HepG2 (cell line): Measurements from ENCODE around the gene DOCK1. TPM values are rescaled to one million over a fixed set of nuclear protein-coding genes. Genes with fewer than 3 reads are reported as not detected.
A peak's percentile ranks its signal among the peaks of the same experiment; 100 is the strongest.

Source experiments
- ATAC-seq: fragments of 200-7000 bp; cut with Tn5 transposase; 3 replicates; pipeline ENCODE4 v1.9.1; 2020; ENCODE audit warnings: mild to moderate bottlenecking, moderate library complexity
- BruUV-seq: library from RNA; stranded (reverse); fragments of 400-500 nt; replicated peaks from 2 replicates; lab custom pipeline; 2021; lab: Mats Ljungman, UMichigan
- CTCF ChIA-PET: fragments of 300-600 bp; formaldehyde crosslinking; extraction: SDS; loops from one replicate; lab custom pipeline; 2021; ENCODE audit warnings: low total read pairs, inconsistent platforms, low intra/inter-chr PET ratio; lab: Yijun Ruan, JAX
- POLR2A ChIA-PET: fragments of 350-600 bp; sonication (Branson Sonifier 250); formaldehyde crosslinking; loops from one replicate; lab custom pipeline; 2020; ENCODE audit warnings: antibody characterized with exemption, inconsistent platforms; lab: Yijun Ruan, JAX
- DNase-seq: peaks from one replicate; pipeline ENCODE4 v3.0.0-alpha.2; 2015; ENCODE audit warnings: low spot score
- FAIRE-seq: peaks from 3 replicates; lab custom pipeline; 2011; peaks lifted over from hg19 to GRCh38; lab: Jason Lieb, UNC
- H2AFZ ChIP-seq: one replicate; pipeline ENCODE4 v1.6.1; 2011; ENCODE audit warnings: low read length, inconsistent platforms
- H3K27ac ChIP-seq: fragments of 300-600 bp; 3 replicates; pipeline ENCODE4 v1.8.0; 2011; ENCODE audit warnings: mixed run types, mild to moderate bottlenecking, mixed read lengths, low read length, inconsistent platforms; ENCODE audit not compliant: insufficient read depth; ENCODE audit errors: extremely low read length
- H3K27me3 ChIP-seq, 2 experiments: fragments of 200-600 bp in 1 of 2; 2 replicates in 1 of 2; 3 replicates in 1 of 2; pipeline versions ENCODE4 v1.6.0 to v1.8.0; 2011; ENCODE audit warnings: low read length in 2 of 2, mild to moderate bottlenecking in 2 of 2, moderate library complexity in 2 of 2, inconsistent platforms in 1 of 2; ENCODE audit not compliant: insufficient read depth in 2 of 2, control insufficient read depth in 1 of 2
- H3K36me3 ChIP-seq, 2 experiments: fragments of 200-600 bp in 1 of 2; replicated peaks in 1 of 2; 2 replicates in 1 of 2; 3 replicates in 1 of 2; pipeline versions ENCODE4 v1.5.1 to v1.8.0; 2011; ENCODE audit warnings: low read length in 2 of 2, inconsistent platforms in 1 of 2; ENCODE audit not compliant: insufficient read depth in 2 of 2, control insufficient read depth in 1 of 2
- H3K4me1 ChIP-seq: 2 replicates; pipeline ENCODE4 v1.5.1; 2012; ENCODE audit warnings: low read length, inconsistent platforms; ENCODE audit not compliant: insufficient read depth
- H3K4me2 ChIP-seq: 2 replicates; pipeline ENCODE4 v1.6.0; 2011; ENCODE audit warnings: low read depth, low read length, inconsistent platforms
- H3K4me3 ChIP-seq, 3 experiments: fragments of 200-600 bp in 1 of 3; sonication (generic), shearing (Covaris generic) in 1 of 3; replicated peaks in 1 of 3; 2 replicates each; pipeline ENCODE4 v1.5.1; 2011 to 2016; ENCODE audit warnings: low read length in 3 of 3, inconsistent platforms in 2 of 3, low read depth in 2 of 3, mild to moderate bottlenecking in 2 of 3, control low read depth in 1 of 3, mixed read lengths in 1 of 3; ENCODE audit not compliant: insufficient read depth in 1 of 3
- H3K79me2 ChIP-seq: one replicate; pipeline ENCODE4 v1.6.1; 2011; ENCODE audit warnings: low read length, inconsistent platforms; ENCODE audit not compliant: insufficient read depth
- H3K9ac ChIP-seq: 2 replicates; pipeline ENCODE4 v1.6.0; 2011; ENCODE audit warnings: mild to moderate bottlenecking, low read depth, low read length, inconsistent platforms; ENCODE audit not compliant: insufficient read depth
- H3K9me3 ChIP-seq: 2 replicates; pipeline ENCODE4 v1.5.1; 2012; ENCODE audit warnings: mild to moderate bottlenecking, low read length
- H4K20me1 ChIP-seq: 2 replicates; pipeline ENCODE4 v1.6.0; 2011; ENCODE audit warnings: inconsistent platforms, mild to moderate bottlenecking, low read length, moderate library complexity; ENCODE audit not compliant: insufficient read depth
- ATAD3A ChIP-seq: sonication (generic); formaldehyde crosslinking; IDR thresholded peaks from 2 replicates; pipeline ENCODE4 v1.4.0; 2020; ENCODE audit warnings: missing genetic modification reagents
- CREBL2 ChIP-seq: sonication (generic); formaldehyde crosslinking; IDR thresholded peaks from 2 replicates; pipeline ENCODE4 v1.8.1; 2023; ENCODE audit warnings: missing genetic modification reagents, mild to moderate bottlenecking, borderline replicate concordance
- GPN1 ChIP-seq: sonication (generic); formaldehyde crosslinking; IDR thresholded peaks from 2 replicates; pipeline ENCODE4 v1.5.1; 2020; ENCODE audit warnings: missing genetic modification reagents, borderline replicate concordance
- SRSF1 ChIP-seq: fragments of 200-400 bp; formaldehyde crosslinking; optimal IDR thresholded peaks from 2 replicates; pipeline ENCODE3; 2017; ENCODE audit warnings: mild to moderate bottlenecking, low read depth, low read length, moderate library complexity
- XRCC5 ChIP-seq: fragments of 200-400 bp; formaldehyde crosslinking; optimal IDR thresholded peaks from 2 replicates; pipeline ENCODE3; 2017; ENCODE audit warnings: mild to moderate bottlenecking, low read length
- ZNF629 ChIP-seq: sonication (generic); formaldehyde crosslinking; conservative IDR thresholded peaks from 2 replicates; pipeline ENCODE4 v1.5.0; 2020; ENCODE audit warnings: missing genetic modification reagents
- ZNF768 ChIP-seq: sonication (generic); formaldehyde crosslinking; IDR thresholded peaks from 2 replicates; pipeline ENCODE4 v1.4.0; 2020; ENCODE audit warnings: missing genetic modification reagents
- ZNF772 ChIP-seq: sonication (generic); formaldehyde crosslinking; IDR thresholded peaks from 2 replicates; pipeline ENCODE4 v1.5.0; 2020; ENCODE audit warnings: mild to moderate bottlenecking, missing genetic modification reagents
- WGBS: methylation state at CpG from one replicate; pipeline ENCODE4 v1.1.6; 2017; ENCODE audit warnings: low lambda C conversion rate; 5-methylcytosine and 5-hydroxymethylcytosine counted together
- in situ Hi-C: cut with HindIII; loops from 2 replicates; pipeline ENCODE4 v1.10.0; 2017; ENCODE audit warnings: low pct_unique_long_range_greater_than_20kb; ENCODE audit not compliant: extremely low pct_ligation_motif_present
- intact Hi-C: fragments of 100-400 bp; cut with micrococcal nuclease; formaldehyde crosslinking; loops from one replicate; pipeline ENCODE4 v1.10.0; 2022; ENCODE audit not compliant: unreplicated experiment
- polyA plus RNA-seq, 8 experiments: library from polyadenylated mRNA; depleted of rRNA in 3 of 8; stranded (reverse) in 7 of 8; unstranded in 1 of 8; fragments of >200 nt; fragmentation: Illumina TruSeq in 4 of 8; extraction: Trizol in 4 of 8; gene quantifications; 2 replicates each; pipeline versions ENCODE4 v1.2.1 to v1.2.3, GENCODE V29; 2011 to 2016; ENCODE audit warnings: low read depth in 4 of 8, missing spikeins in 1 of 8, mixed read lengths in 1 of 8; ENCODE audit not compliant: insufficient read depth in 1 of 8
- total RNA-seq, 5 experiments: library from RNA; depleted of rRNA; stranded (reverse); fragments of >200 nt; fragmentation: Illumina TruSeq; extraction: Trizol; gene quantifications; 2 replicates each; pipeline ENCODE4 v1.2.3, GENCODE V29; 2016; ENCODE audit warnings: low read depth in 1 of 5
- TF ChIP-seq, protein P1 (sequence below): sonication (generic); formaldehyde crosslinking; IDR thresholded peaks from 2 replicates; pipeline ENCODE4 v1.5.0; 2020; ENCODE audit warnings: missing genetic modification reagents, mild to moderate bottlenecking, borderline replicate concordance

Gene DOCK1
- total and polyA plus RNA-seq, 2 of the 13 experiments (the other 11 are each of a cell fraction or from before 2014, with no cell fraction given), result 8.3 to 25.5 TPM

DNA sequence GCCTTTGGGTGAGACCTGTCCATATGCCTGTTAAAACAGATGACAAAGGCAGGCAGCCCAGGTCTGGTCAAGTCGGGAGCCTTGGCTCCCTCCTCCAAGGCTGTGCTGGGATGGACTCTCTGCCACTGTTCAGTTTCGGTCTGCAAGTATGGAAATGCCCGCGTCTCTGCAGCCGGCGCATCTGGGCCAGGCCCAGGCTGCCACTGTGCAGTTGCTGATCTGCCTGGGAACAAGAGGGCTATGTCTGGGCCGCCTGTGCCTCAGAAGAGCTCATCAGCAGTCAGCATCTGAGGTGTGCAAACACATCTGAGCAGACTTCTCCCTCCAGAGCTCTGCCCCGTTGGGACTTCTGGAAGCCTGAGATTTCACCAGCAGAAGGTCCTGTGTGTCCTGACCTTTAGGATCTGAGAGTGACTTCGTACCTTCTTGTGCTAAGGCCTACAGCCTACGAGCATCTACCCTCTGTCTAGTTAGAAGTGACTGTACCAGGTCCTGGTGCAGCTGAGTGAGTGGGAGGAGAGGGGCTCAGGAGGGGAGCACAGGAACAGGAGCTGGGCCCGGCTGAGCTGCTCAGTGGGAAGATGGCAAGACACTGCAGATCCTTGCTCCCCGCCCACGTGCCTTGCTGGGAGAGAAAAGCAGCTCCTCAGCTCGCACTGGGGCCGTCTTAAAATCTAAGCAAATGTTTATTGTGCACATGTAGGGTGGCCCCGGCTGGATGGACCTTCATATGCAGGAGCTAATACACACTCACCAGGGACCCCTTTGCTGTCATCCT lies 50.9 kb downstream of the DOCK1 start:
- ChIA-PET POLR2A (no interaction called here), CTCF (no interaction called here)
- no peak for FAIRE-seq
- intact Hi-C loops (no loop called here), in situ Hi-C loops (no loop called here)
- H3K27ac ChIP-seq, result no peak overlapping the region
- TF ChIP-seq CREBL2 (CRISPR knock-in tag), result no peak
- 98% methylated on average over 11 of the region's 16 CpGs for WGBS
- BruUV-seq, result no TSS peak
- H4K20me1 ChIP-seq, result peaks cover 2% of the 10 kb centered on the region; the same call in 1 of the 2 replicates
- no peak overlapping the region for H3K9ac ChIP-seq
- ATAC-seq, result no peak; the same call in 2 of the 3 replicates
- H3K9me3 ChIP-seq, result peaks cover 18% of the 10 kb centered on the region
- no peak for DNase-seq
- H3K36me3 ChIP-seq, result peaks cover 0 to 2% of the 10 kb centered on the region in 2 experiments; a peak in 1 of 5 replicates
- H3K4me3 ChIP-seq, result no peak overlapping the region
- H3K79me2 ChIP-seq, result peaks cover 40% of the 10 kb centered on the region
- H3K27me3 ChIP-seq, result no peaks in the 10 kb centered on the region
- H3K4me2 ChIP-seq, result no peak overlapping the region
- H2AFZ ChIP-seq, result no peak overlapping the region
- H3K4me1 ChIP-seq, result no peaks in the 10 kb centered on the region

- 100% methylated on average over 3 of the region's 4 CpGs for WGBS
- ChIA-PET CTCF (no interaction called here), POLR2A (no interaction called here)
- no TSS peak for BruUV-seq
- intact Hi-C loops (no loop called here), in situ Hi-C loops (no loop called here)
- no peak overlapping the region for H3K4me3 ChIP-seq
- H3K4me2 ChIP-seq, result no peak overlapping the region
- ATAC-seq (no peak), DNase-seq (no peak), FAIRE-seq (no peak)
- H4K20me1 ChIP-seq, result peaks cover 2% of the 10 kb centered on the region; the same call in 1 of the 2 replicates
- no peak overlapping the region for H3K9ac ChIP-seq
- H3K27ac ChIP-seq, result no peak overlapping the region
- H2AFZ ChIP-seq, result no peak overlapping the region
- H3K9me3 ChIP-seq, result peaks cover 12% of the 10 kb centered on the region
- H3K36me3 ChIP-seq, result peaks cover 0 to 2% of the 10 kb centered on the region in 2 experiments; a peak in 1 of 5 replicates
- H3K27me3 ChIP-seq, result no peaks in the 10 kb centered on the region
- peaks cover 36% of the 10 kb centered on the region for H3K79me2 ChIP-seq
- no peaks in the 10 kb centered on the region for H3K4me1 ChIP-seq
- TF ChIP-seq, protein P1, sequence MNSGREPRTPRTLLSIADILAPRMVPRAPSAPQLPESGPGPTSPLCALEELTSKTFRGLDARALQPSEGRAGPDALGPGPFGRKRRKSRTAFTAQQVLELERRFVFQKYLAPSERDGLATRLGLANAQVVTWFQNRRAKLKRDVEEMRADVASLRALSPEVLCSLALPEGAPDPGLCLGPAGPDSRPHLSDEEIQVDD (CRISPR knock-in tag), result no peak
- TF ChIP-seq ZNF768 (no peak), ZNF772 (CRISPR knock-in tag) (no peak), ATAD3A (CRISPR knock-in tag) (no peak), ZNF629 (peak; percentile 40; the same call in 1 of the 2 replicates), GPN1 (CRISPR knock-in tag) (no peak), SRSF1 (no peak), XRCC5 (no peak)
- TF ChIP-seq, all 625 proteins: peak for 1
Observed at GRCh38 chr10:126956712-126957108, 51.5 kb downstream of the DOCK1 start.
